ENCODE measurements around the gene PEX6.

Gene PEX6

GRCh38 chr6:42971746-42972327 is 7.1 kb downstream of the PEX6 start:
- TF ChIP-seq CTCF (IDR thresholded peaks at IDR 0.05; ENCODE audit: low read depth, low read length, missing control alignments): no peak
- no peak overlapping the region for H3K4me3 ChIP-seq (replicated peaks; ENCODE audit: low read depth, low read length)
- no peak for DNase-seq (ENCODE audit: extremely low read depth, low read depth)

- no peak for DNase-seq (ENCODE audit: extremely low read depth, low read depth)
- TF ChIP-seq CTCF (IDR thresholded peaks at IDR 0.05; ENCODE audit: low read depth, low read length, missing control alignments): no peak
- no peak overlapping the region for H3K4me3 ChIP-seq (replicated peaks; ENCODE audit: low read depth, low read length)
These were observed 7.9 kb downstream of the PEX6 start for GRCh38 chr6:42970871-42971612.

- no peak for TF ChIP-seq CTCF (IDR thresholded peaks at IDR 0.05; ENCODE audit: low read depth, low read length, missing control alignments)
- H3K4me3 ChIP-seq (replicated peaks; ENCODE audit: low read depth, low read length): no peak overlapping the region
- no peak for DNase-seq (ENCODE audit: extremely low read depth, low read depth)
These were observed 9.0 kb downstream of the PEX6 start for GRCh38 chr6:42969934-42970333.

GRCh38 chr6:42969431-42969830 is 9.6 kb downstream of the PEX6 start:
- H3K4me3 ChIP-seq (replicated peaks; ENCODE audit: low read depth, low read length): no peak overlapping the region
- no peak for TF ChIP-seq CTCF (IDR thresholded peaks at IDR 0.05; ENCODE audit: low read depth, low read length, missing control alignments)
- no peak for DNase-seq (ENCODE audit: extremely low read depth, low read depth)

GRCh38 chr6:42968783-42969182 is 10.2 kb downstream of the PEX6 start:
- DNase-seq (ENCODE audit: extremely low read depth, low read depth): no peak
- no peak for TF ChIP-seq CTCF (IDR thresholded peaks at IDR 0.05; ENCODE audit: low read depth, low read length, missing control alignments)
- no peak overlapping the region for H3K4me3 ChIP-seq (replicated peaks; ENCODE audit: low read depth, low read length)

GRCh38 chr6:42968126-42968701 is 10.8 kb downstream of the PEX6 start:
- DNase-seq (ENCODE audit: extremely low read depth, low read depth): no peak
- no peak for TF ChIP-seq CTCF (IDR thresholded peaks at IDR 0.05; ENCODE audit: low read depth, low read length, missing control alignments)
- no peak overlapping the region for H3K4me3 ChIP-seq (replicated peaks; ENCODE audit: low read depth, low read length)

All from HFF-Myc (cell line).